Heart left ventricle (tissue), 13 donors: ENCODE results near the gene VKORC1L1.

Source experiments
- CTCF ChIP-seq, 12 donors: fragments of 200-600 bp; sonication (generic) in 4 of 12; IDR thresholded peaks; one replicate each; pipeline versions ENCODE4 v1.5.0 to v1.8.0; 2018 to 2022; ENCODE audit warnings: antibody characterized with exemption in 12 of 12, mild to moderate bottlenecking in 5 of 12
- POLR2A ChIP-seq, 2 donors: fragments of 450-650 bp; IDR thresholded peaks; one replicate each; pipeline ENCODE4 v1.6.1; 2017; ENCODE audit warnings: antibody characterized with exemption in 2 of 2, mild to moderate bottlenecking in 2 of 2, moderate library complexity in 2 of 2
- donor health status: ischemic (EF 13 %, LVEDD 7.1; RV severe dilation, severe dysfunction).
- donor health status: DM: no; HTN: yes; CAD: no.
- donor health status: DM: no; HTN: no; CAD: no.
- donor health status: ischemic (EF 25% LVEDD 6.9; RV normal size, moderate dysfunction).
- donor health status: ischemic (EF 25% LVEDD 5.7; RV mildly dilated, moderate dysfunction).
- donor health status: ischemic (EF 35%, LVEDD 5.7; RV mildly dilated, moderate dysfunction).
- donor health status: nonischemic (EF 11% LVEDD 7.7; RV severe dilation, severe dysfunction).
- donor health status: DM: yes; HTN: yes; CAD: no.
- donor health status: PGD.
- donor health status: ischemic (EF 29% LVEDD 5.4; RV normal size, mild dysfunction).
- donor health status: nonischemic (EF 23%, LVEDD 6.1; RV moderate dilation, normal function).

GRCh38 chr7:65924193-65924592 lies 51.3 kb downstream of the VKORC1L1 start:
- TF ChIP-seq CTCF (IDR thresholded peaks at IDR 0.05) (no peak), POLR2A (IDR thresholded peaks at IDR 0.05) (no peak)
